GM08714 (cell line): ENCODE data around the gene RAPGEF3.

Experiments used
- H3K4me3 ChIP-seq: fragments of 200-500 bp; sonication (Bioruptor generic); 2 replicates; pipeline ENCODE4 v1.5.1; 2014; ENCODE audit warnings: mild to moderate bottlenecking, low read length, inconsistent platforms
- ZNF274 ChIP-seq: IDR thresholded peaks from 2 replicates; pipeline ENCODE4 v1.6.1; 2012; ENCODE audit warnings: mild to moderate bottlenecking, low read depth, low read length

The RAPGEF3 gene

GRCh38 chr12:47775100-47775911 is 16.6 kb upstream of the RAPGEF3 start:
- TF ChIP-seq ZNF274 = no peak
- H3K4me3 ChIP-seq = no peak overlapping the region

DNA sequence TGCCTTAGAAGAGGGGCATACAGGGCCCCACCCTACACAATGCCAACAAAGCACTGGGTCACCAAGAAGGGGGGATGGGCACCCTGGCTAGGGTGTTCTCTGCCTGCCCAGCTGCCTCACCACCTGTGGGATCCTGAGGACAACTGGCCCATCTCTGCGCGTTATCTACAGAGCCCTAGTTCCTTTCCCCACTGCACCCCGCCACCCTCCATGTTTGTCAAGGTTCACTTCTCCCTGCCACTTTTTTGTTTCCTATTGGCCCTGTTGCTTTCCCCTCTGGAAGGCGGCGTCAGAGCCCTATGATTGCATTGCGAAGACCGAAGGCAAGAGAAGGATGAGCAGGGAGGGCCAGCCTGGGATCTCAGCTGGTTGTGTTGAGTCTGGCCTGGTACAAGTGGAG is 16.0 kb upstream of the RAPGEF3 start:
- no peak overlapping the region for H3K4me3 ChIP-seq
- no peak for TF ChIP-seq ZNF274

DNA sequence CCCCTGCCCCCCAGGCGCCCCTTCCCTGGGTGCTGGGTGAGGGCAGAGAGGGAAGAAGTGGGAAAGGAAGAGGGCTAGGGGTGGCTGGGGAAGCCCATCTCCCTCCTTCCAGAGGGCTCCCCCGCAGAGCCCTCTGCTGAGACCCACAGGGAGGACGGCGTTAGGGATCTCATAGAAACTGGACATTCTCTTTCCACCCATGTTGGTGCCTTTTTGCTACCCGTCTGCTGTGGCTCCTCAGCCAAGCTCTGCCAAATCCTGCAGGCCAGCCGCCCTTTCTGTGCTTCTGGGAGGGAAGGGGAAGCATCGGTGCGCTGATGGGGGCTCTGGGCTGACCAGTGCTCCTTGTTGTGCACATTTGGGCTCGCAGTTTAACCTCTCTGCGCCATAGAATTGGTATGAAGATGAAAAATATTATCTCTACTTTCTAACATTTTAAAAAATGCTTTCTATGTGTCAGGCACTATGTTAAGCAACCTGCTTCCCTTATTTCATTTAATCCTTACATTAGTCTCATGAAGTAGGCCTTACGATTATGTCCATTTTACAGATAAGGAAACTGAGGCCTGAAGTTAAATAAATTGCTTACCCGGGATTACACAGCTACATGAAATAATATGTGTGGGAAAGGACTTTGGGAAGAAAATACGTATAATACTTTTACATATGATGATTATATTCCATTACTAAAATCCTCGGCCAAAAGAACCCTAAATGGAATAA is 15.3 kb upstream of the RAPGEF3 start:
- peak overlapping the region; percentile 77 for H3K4me3 ChIP-seq
- TF ChIP-seq ZNF274 = no peak

DNA sequence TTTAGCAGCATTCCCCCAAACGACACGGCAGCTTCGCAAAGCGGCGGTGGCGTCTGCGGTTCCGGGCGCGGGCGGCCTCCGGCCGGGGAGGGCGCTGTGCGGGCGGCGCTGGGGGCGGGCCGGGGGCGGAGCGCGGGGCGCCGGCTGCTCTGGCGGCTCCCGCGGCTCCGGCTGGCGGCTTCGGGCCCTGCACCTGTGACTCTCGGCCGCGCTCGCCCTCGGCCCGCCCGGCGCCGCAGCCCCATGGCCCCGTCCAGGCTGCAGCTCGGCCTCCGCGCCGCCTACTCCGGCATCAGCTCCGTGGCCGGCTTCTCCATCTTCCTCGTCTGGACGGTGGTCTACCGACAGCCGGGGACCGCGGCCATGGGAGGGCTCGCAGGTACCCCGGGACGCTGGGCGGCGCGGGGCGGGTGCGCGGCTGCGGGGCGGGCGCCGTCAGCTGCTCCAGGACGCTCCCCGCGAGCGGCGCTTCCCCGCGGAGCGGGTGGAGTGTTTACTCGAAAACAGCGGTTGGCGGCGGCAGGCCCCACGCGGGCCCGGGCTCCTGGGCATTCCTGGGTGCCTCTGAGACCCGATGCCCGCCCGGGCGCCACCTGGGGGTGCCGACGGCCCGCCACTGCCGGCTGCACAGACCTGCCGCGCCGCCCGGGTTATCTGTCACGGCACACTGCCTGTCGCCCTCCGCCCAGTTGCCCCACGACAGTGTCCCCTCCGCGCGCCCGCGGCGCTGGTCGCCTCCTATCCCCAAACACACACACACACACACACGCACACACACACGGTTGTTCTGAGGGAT is 14.6 kb upstream of the RAPGEF3 start, which contains the start of gene SLC48A1:
TSS of gene SLC48A1 (plus strand) at position 177 of the 796 bp plus-strand sequence. CDS start at position 244, 67 bp downstream.
- no peak for TF ChIP-seq ZNF274
- H3K4me3 ChIP-seq = peak within 1 kb of the TSS; percentile 77

DNA sequence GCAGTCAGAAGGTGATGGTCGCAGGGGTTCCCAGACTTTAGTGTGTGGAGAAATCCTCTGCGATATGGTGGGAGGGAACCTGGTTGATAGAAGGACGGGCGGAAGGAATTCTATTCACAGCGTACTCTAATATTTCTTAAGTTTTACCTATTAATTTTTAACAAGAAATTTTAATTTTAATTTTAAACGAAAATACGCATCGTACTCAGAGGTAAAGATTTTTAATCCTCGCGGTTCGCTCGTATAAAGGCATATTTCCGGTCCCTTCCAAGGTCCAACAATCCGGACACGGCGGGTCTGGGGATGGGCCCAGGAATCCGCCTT is 14.0 kb upstream of the RAPGEF3 start:
- peak overlapping the region; percentile 51; the same call in 1 of the 2 replicates for H3K4me3 ChIP-seq
- no peak for TF ChIP-seq ZNF274

- H3K4me3 ChIP-seq = no peak overlapping the region
- TF ChIP-seq ZNF274 = no peak
Observed at GRCh38 chr12:47772094-47772660, 13.5 kb upstream of the RAPGEF3 start.

DNA sequence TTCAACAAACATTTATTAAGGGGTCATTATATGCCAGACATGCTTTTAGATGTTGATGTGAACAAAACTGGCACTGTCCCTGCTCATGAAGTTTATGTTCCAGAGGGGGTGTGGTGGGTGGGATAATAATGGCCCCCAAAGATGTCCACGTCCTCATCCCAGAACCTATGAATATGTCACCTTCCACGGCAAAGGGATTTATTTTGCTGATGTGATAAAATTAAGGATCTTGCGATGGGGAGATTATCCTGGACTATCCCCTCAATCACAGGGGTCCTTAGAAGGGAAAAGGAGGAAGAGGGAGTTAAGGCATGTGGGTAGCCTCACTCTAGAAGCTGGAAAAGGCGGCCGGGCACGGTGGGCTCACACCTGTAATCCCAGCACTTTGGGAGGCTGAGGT is 12.6 kb upstream of the RAPGEF3 start:
- no peak overlapping the region for H3K4me3 ChIP-seq
- no peak for TF ChIP-seq ZNF274

- no peak overlapping the region for H3K4me3 ChIP-seq
- no peak for TF ChIP-seq ZNF274
Observed at GRCh38 chr12:47770086-47770726, 11.5 kb upstream of the RAPGEF3 start.

DNA sequence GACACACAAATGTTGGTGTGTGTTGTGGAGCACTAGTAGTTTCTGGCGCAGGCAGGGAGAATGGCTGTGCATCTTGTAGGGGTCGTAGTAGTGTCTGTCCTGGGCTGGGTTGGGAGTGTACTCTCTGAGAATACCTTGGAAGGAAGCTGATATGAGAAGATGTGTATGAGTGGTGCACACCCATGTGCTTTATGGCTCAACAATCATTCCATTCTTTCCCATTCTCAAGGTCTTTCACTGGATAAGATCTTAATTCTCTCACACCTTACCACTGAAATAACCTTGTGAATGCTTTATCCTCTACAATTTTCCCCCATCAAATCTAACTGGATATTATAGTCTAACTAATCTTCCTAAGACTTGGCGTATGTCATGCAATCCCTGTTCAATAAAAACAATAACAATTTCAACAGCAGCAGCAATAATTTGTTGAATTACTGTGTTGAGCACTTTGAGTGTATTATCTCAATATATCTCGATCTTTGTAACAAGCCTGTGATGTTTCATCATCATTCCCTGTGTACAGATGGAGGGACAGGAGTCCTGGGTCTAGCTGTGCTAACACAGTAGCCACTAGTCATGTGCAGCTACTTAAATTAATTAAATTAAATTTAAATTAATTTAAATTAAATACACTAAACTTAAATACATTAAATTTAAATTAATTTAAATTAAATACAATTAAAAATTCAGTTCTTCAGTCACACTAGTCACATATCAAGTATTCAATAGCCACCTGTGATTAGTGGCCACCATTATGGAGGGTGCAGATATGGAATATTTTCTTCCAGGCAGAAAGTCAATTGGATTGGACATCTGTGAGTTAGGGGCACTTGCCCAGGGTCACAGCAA is 10.8 kb upstream of the RAPGEF3 start:
- TF ChIP-seq ZNF274 = no peak
- H3K4me3 ChIP-seq = no peak overlapping the region

DNA sequence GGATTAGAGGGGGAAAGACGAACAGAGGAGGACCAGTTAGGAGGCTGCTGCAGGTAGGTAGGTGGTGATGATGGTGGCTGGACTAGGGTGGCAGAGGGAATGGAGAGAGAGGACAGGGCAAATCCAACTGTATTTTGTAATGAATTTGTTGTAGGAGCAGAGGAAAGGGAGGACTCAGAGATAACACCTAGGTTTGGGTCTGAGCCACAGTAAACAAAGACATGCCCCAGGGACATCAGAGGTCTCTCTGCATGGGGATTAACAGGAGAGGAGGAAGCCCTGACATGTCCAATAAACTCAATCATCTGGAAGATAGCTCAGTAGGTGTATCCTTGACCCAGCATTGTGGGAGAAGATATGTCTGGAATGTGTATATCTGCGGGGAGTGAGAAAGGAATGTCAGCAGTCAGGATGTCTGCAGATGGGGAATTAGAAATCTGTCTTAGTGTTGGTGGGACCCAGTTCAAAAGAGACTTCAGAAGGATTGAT is 9.7 kb upstream of the RAPGEF3 start:
- TF ChIP-seq ZNF274 = no peak
- H3K4me3 ChIP-seq = no peak overlapping the region

- no peak for TF ChIP-seq ZNF274
Observed at GRCh38 chr12:47767216-47767724, 8.6 kb upstream of the RAPGEF3 start.

DNA sequence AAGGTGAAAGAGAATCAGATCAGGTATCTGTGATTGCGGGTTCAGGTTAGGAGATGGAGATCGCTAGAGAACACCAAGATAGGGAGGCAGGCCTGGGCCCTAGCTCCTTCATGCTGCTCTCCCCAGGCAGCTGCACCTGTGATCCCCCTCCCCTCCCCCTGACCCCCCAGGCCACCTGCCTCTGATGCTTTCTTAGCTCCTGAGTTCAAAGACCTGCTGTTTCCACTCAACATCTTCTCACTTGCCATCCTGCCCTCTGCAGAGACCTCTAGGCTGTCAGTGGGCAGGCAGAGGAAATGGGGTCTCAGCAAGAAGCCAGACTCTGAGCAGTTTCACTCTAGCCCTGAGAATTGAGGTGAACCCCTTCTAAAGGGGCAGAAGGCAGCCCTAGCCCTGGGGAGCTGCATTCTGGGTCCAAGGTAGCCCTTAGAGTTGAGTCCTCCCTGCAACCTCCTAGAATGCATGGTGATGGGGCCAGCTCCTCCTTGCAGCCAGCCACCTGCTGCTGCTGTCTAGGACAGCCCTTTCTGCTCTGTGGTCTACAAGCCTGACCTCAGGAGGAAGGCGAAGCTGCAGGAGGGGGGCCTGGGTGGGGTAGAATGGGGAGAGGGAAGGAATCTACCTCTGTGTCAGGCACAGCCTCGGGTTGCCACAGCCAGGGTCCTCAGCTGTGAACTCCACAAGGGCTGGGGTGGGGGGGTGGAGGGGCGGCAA is 8.0 kb upstream of the RAPGEF3 start:
- no peak overlapping the region for H3K4me3 ChIP-seq
- no peak for TF ChIP-seq ZNF274

More at GRCh38 chr12:47767216-47767724, 8.6 kb upstream of the RAPGEF3 start:
- H3K4me3 ChIP-seq = no peak overlapping the region
